K562 (cell line): Measurements from ENCODE around the gene PRRT1. TPM values are rescaled to one million over a fixed set of nuclear protein-coding genes. Genes with fewer than 3 reads are reported as not detected.
"Not testable (repeated sequence)": the region's sequence is repeated elsewhere in the genome, so short reads cannot be mapped to it uniquely, and the experiment has no call there.

Experiments
- ATAC-seq: fragments of 200-7000 bp; cut with Tn5 transposase; 3 replicates; pipeline ENCODE4 v1.9.1; 2020; ENCODE audit warnings: moderate library complexity
- BruUV-seq: library from RNA; stranded (reverse); fragments of 400-500 nt; replicated peaks from 2 replicates; lab custom pipeline; 2021; lab: Mats Ljungman, UMichigan
- CTCF ChIA-PET: fragments of 300-600 bp; formaldehyde crosslinking; extraction: SDS; loops from one replicate; lab custom pipeline; 2021; ENCODE audit warnings: low intra/inter-chr PET ratio; lab: Yijun Ruan, JAX
- POLR2A ChIA-PET: fragments of 300-600, 350-650 bp; sonication (Branson Sonifier 250); formaldehyde crosslinking; extraction: SDS; loops from one replicate; lab custom pipeline; 2021; ENCODE audit warnings: antibody characterized with exemption, inconsistent platforms; lab: Yijun Ruan, JAX
- DNase-seq, 4 experiments: peaks; one replicate each; pipeline versions ENCODE4 v3.0.0 to v3.0.0-alpha.2; 2011 to 2018; ENCODE audit warnings: low spot score in 3 of 4, mixed read lengths in 3 of 4; ENCODE audit errors: extremely low read depth in 1 of 4
- FAIRE-seq: peaks from 2 replicates; lab custom pipeline; 2011; peaks lifted over from hg19 to GRCh38; lab: Jason Lieb, UNC
- H2AFZ ChIP-seq: 2 replicates; pipeline ENCODE4 v1.6.0; 2011; ENCODE audit warnings: low read depth, low read length, control low read depth, inconsistent platforms
- H3K27ac ChIP-seq: fragments of 200-600 bp; 3 replicates; pipeline ENCODE4 v1.8.0; 2011; ENCODE audit warnings: low read depth, mild to moderate bottlenecking, control low read depth, inconsistent platforms, low read length, moderate library complexity, mixed read lengths; ENCODE audit errors: extremely low read depth
- H3K27me3 ChIP-seq, 2 experiments: fragments of 300-600 bp in 1 of 2; 2 replicates in 1 of 2; 3 replicates in 1 of 2; pipeline versions ENCODE4 v1.6.0 to v1.8.0; 2011; ENCODE audit warnings: inconsistent platforms in 2 of 2, low read length in 2 of 2, mild to moderate bottlenecking in 1 of 2, mixed read lengths in 1 of 2, moderate library complexity in 1 of 2; ENCODE audit not compliant: control insufficient read depth in 2 of 2, insufficient read depth in 2 of 2
- H3K36me3 ChIP-seq: fragments of 300-600 bp; 3 replicates; pipeline ENCODE4 v1.8.0; 2011; ENCODE audit warnings: mild to moderate bottlenecking, low read length, inconsistent platforms; ENCODE audit not compliant: control insufficient read depth, insufficient read depth
- H3K4me1 ChIP-seq, 2 experiments: fragments of 200-600 bp in 1 of 2; replicated peaks in 1 of 2; 2 replicates in 1 of 2; 3 replicates in 1 of 2; pipeline versions ENCODE4 v1.5.1 to v1.8.0; 2011; ENCODE audit warnings: inconsistent platforms in 2 of 2, low read length in 2 of 2, mild to moderate bottlenecking in 1 of 2, mixed read lengths in 1 of 2, moderate library complexity in 1 of 2; ENCODE audit not compliant: control insufficient read depth in 2 of 2, insufficient read depth in 2 of 2
- H3K4me2 ChIP-seq: 2 replicates; pipeline ENCODE4 v1.6.1; 2011; ENCODE audit warnings: low read length, control low read depth, inconsistent platforms, mixed read lengths; ENCODE audit not compliant: insufficient read depth
- H3K4me3 ChIP-seq: fragments of 200-600 bp; sonication (generic), shearing (Covaris generic); 2 replicates; pipeline ENCODE4 v1.5.1; 2016; ENCODE audit warnings: control low read depth, inconsistent platforms
- H3K79me2 ChIP-seq: fragments of 200-600 bp; 3 replicates; pipeline ENCODE4 v1.8.0; 2011; ENCODE audit warnings: low read length, inconsistent platforms; ENCODE audit not compliant: control insufficient read depth, insufficient read depth
- H3K9ac ChIP-seq, 2 experiments: 2 replicates each; pipeline versions ENCODE4 v1.6.0 to v1.6.1; 2011; ENCODE audit warnings: low read depth in 2 of 2, low read length in 2 of 2, control low read depth in 1 of 2, inconsistent platforms in 1 of 2, mild to moderate bottlenecking in 1 of 2, mixed read lengths in 1 of 2; ENCODE audit not compliant: insufficient read depth in 1 of 2
- H3K9me1 ChIP-seq: one replicate; pipeline ENCODE4 v1.6.0; 2011; ENCODE audit warnings: inconsistent platforms, mild to moderate bottlenecking, low read length, moderate library complexity; ENCODE audit not compliant: control insufficient read depth, insufficient read depth
- H3K9me3 ChIP-seq: replicated peaks from 2 replicates; pipeline ENCODE4 v1.5.1; 2011; ENCODE audit warnings: low read depth, low read length, inconsistent platforms; ENCODE audit not compliant: control insufficient read depth, insufficient read depth
- H4K20me1 ChIP-seq: replicated peaks from 2 replicates; pipeline ENCODE4 v1.6.1; 2011; ENCODE audit warnings: low read length, inconsistent platforms, mixed read lengths; ENCODE audit not compliant: control insufficient read depth, insufficient read depth
- ARID1B ChIP-seq: fragments of 450-650 bp; IDR thresholded peaks from 2 replicates; pipeline ENCODE4 v1.6.1; 2016; ENCODE audit warnings: antibody characterized with exemption, mild to moderate bottlenecking, inconsistent platforms
- CXXC5 ChIP-seq: fragments of 250-450 bp; sonication (Bioruptor Pico); IDR thresholded peaks from 2 replicates; pipeline ENCODE4 v1.8.0; 2022; ENCODE audit warnings: inconsistent platforms, mild to moderate bottlenecking, moderate library complexity
- DNMT1 ChIP-seq: fragments of 450-650 bp; IDR thresholded peaks from 2 replicates; pipeline ENCODE4 v1.6.1; 2016; ENCODE audit warnings: antibody characterized with exemption, mild to moderate bottlenecking
- FOS ChIP-seq: IDR thresholded peaks from 3 replicates; pipeline ENCODE4 v1.6.1; 2011; ENCODE audit not compliant: insufficient read length; ENCODE audit errors: extremely low read depth
- FOXK2 ChIP-seq, 2 experiments: fragments of 450-650 bp; IDR thresholded peaks in 1 of 2; conservative IDR thresholded peaks in 1 of 2; 2 replicates each; pipeline ENCODE4 v1.6.1; 2016; ENCODE audit warnings: low read depth in 2 of 2, mild to moderate bottlenecking in 1 of 2
- KLF13 ChIP-seq: fragments of 450-650 bp; IDR thresholded peaks from 2 replicates; pipeline ENCODE4 v1.6.1; 2016; ENCODE audit warnings: missing genetic modification characterization, low read depth, mild to moderate bottlenecking, missing compliant biosample characterization, moderate library complexity, borderline replicate concordance
- MAZ ChIP-seq, 2 experiments: fragments of 450-650 bp in 1 of 2; sonication (generic) in 1 of 2; formaldehyde crosslinking; IDR thresholded peaks in 1 of 2; conservative IDR thresholded peaks in 1 of 2; 2 replicates each; pipeline versions ENCODE4 v1.4.0 to v1.5.0; 2020; ENCODE audit warnings: mild to moderate bottlenecking in 1 of 2, missing genetic modification reagents in 1 of 2
- MED1 ChIP-seq: sonication (generic); formaldehyde crosslinking; IDR thresholded peaks from 2 replicates; pipeline ENCODE4 v1.8.1; 2023; ENCODE audit warnings: missing genetic modification reagents, borderline replicate concordance
- POLR2G ChIP-seq: fragments of 200-400 bp; formaldehyde crosslinking; IDR thresholded peaks from 2 replicates; pipeline ENCODE4 v1.6.1; 2017; ENCODE audit warnings: low read depth, mild to moderate bottlenecking, antibody characterized with exemption, low read length, moderate library complexity
- RBFOX2 ChIP-seq: fragments of 200-400 bp; formaldehyde crosslinking; IDR thresholded peaks from 2 replicates; pipeline ENCODE4 v1.6.1; 2017; ENCODE audit warnings: low read depth, mild to moderate bottlenecking, low read length, moderate library complexity
- TBL1XR1 ChIP-seq, 2 experiments: IDR thresholded peaks; 2 replicates each; pipeline ENCODE4 v1.6.1; 2012; ENCODE audit warnings: improper control_type of control experiment in 2 of 2, low read length in 2 of 2, mild to moderate bottlenecking in 1 of 2
- ZNF263 ChIP-seq: sonication (generic); formaldehyde crosslinking; IDR thresholded peaks from 2 replicates; pipeline ENCODE4 v1.8.0; 2022; ENCODE audit warnings: mild to moderate bottlenecking, missing genetic modification reagents, borderline replicate concordance
- ZNF445 ChIP-seq: fragments of 250-450 bp; sonication (Bioruptor Pico); IDR thresholded peaks from 2 replicates; pipeline ENCODE4 v1.4.0; 2020; ENCODE audit warnings: low read depth, mild to moderate bottlenecking, moderate library complexity
- ZNF785 ChIP-seq: fragments of 250-450 bp; sonication (Bioruptor Pico); IDR thresholded peaks from 2 replicates; pipeline ENCODE4 v1.4.0; 2020; ENCODE audit warnings: mild to moderate bottlenecking
- WGBS: fragments of 100-300 bp; shearing (Covaris generic); methylation state at CpG from one replicate; pipeline ENCODE4 v1.1.6; 2016; ENCODE audit warnings: low coverage, mixed read lengths; ENCODE audit not compliant: insufficient coverage; ENCODE audit errors: missing lambda C conversion rate; 5-methylcytosine and 5-hydroxymethylcytosine counted together
- in situ Hi-C: fragments of 300-500 bp; cut with MboI; formaldehyde crosslinking; loops from 4 replicates; pipeline ENCODE4 v1.15.0; 2018; ENCODE audit warnings: inconsistent platforms, mixed read lengths
- intact Hi-C: fragments of 100-400 bp; cut with micrococcal nuclease; formaldehyde crosslinking; loops from 2 replicates; pipeline ENCODE4 v1.14.2; 2022
- polyA plus RNA-seq, 8 experiments: library from polyadenylated mRNA; depleted of rRNA in 4 of 8; stranded (reverse) in 5 of 8; unstranded in 3 of 8; fragments of >200 nt; fragmentation: Nextera tagmentation in 2 of 8; fragmentation: Illumina TruSeq in 1 of 8; extraction: Ambion mirVana in 2 of 8; extraction: Trizol in 1 of 8; gene quantifications; 2 replicates each; pipeline versions ENCODE4 v1.2.1 to v1.2.3, GENCODE V29; 2011 to 2014; ENCODE audit warnings: inconsistent platforms in 1 of 8, missing spikeins in 1 of 8
- total RNA-seq, 7 experiments: library from RNA; depleted of rRNA in 6 of 7; stranded (reverse); fragments of >200 nt in 6 of 7; fragmentation: Illumina TruSeq in 2 of 7; extraction: Trizol in 2 of 7; gene quantifications; 2 replicates each; pipeline versions ENCODE4 v1.2.1 to v1.2.3, GENCODE V29; 2011 to 2021; ENCODE audit warnings: low replicate concordance in 1 of 7
- TF ChIP-seq, protein P1 (sequence below): sonication (generic); formaldehyde crosslinking; IDR thresholded peaks from 2 replicates; pipeline ENCODE4 v1.9.0; 2022; ENCODE audit warnings: mild to moderate bottlenecking, missing genetic modification reagents
- TF ChIP-seq, protein P2 (sequence below), 3 experiments: IDR thresholded peaks in 2 of 3; conservative IDR thresholded peaks in 1 of 3; 2 replicates each; pipeline ENCODE4 v1.5.1; 2011 to 2012; ENCODE audit warnings: low read length in 3 of 3, mild to moderate bottlenecking in 3 of 3, control low read depth in 2 of 3, improper control_type of control experiment in 1 of 3, inconsistent platforms in 1 of 3, low read depth in 1 of 3, mixed read lengths in 1 of 3, moderate library complexity in 1 of 3; ENCODE audit not compliant: insufficient read depth in 2 of 3

Gene PRRT1
- total and polyA plus RNA-seq, 9 of the 15 experiments (the other 6 are each of a cell fraction or from before 2014, with no cell fraction given), result 0.14 to 3.5 (median 0.41) TPM

DNA sequence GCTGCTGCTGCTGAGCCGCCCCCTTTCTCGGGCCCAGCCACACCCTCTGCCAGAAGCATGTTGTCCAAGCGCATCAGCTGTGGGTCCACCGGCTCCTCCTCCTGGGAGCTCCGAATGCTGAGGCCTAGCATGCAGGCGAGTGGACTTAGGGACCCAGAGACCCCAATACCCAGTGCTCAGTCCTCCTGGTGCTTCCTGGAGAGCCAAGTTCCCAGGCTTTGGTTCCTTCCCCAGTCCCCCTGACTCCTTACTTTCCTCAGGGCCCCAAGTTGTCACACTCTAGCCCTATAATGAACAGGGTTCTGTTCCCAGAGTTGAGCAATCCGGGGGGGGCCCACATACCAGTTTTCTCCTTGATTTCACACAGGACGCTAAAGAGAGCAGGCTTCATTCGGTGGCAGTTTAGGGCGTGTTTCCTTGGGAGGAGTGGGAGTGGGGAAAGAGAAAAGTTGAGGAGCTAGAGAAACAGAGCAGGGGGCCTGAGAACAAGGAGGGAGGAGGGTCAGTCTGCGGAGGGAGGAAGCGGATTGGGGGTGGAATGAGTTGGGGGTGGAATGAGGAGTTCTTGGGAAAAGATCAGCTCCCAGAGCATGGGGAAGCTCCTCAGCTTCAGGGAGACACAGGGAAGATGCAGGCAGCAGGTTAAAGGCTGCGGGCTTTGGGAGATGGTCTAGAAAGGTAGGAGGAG lies 36.8 kb upstream of the PRRT1 start (continued):
- TF ChIP-seq DNMT1 (no peak), KLF13 (tag) (peak; percentile 68; the same call in 1 of the 2 replicates), FOS (no peak), ZNF445 (no peak), FOXK2 (conservative IDR thresholded peaks at IDR 0.05 in 1 of 2, IDR thresholded peaks at IDR 0.05 in 1 of 2; ENCODE audit: low read depth in 2 of 2) (0 out of 4 replicates have a peak, but pooled peaks of 1 of the 2 experiments have one; percentile 12), TBL1XR1 (IDR thresholded peaks at IDR 0.05; ENCODE audit: low read length in 2 of 2) (no peak), ZNF785 (CRISPR knock-in tag) (no peak), ARID1B (0 out of 2 replicates have a peak, but pooled peaks have one; percentile 20)

DNA sequence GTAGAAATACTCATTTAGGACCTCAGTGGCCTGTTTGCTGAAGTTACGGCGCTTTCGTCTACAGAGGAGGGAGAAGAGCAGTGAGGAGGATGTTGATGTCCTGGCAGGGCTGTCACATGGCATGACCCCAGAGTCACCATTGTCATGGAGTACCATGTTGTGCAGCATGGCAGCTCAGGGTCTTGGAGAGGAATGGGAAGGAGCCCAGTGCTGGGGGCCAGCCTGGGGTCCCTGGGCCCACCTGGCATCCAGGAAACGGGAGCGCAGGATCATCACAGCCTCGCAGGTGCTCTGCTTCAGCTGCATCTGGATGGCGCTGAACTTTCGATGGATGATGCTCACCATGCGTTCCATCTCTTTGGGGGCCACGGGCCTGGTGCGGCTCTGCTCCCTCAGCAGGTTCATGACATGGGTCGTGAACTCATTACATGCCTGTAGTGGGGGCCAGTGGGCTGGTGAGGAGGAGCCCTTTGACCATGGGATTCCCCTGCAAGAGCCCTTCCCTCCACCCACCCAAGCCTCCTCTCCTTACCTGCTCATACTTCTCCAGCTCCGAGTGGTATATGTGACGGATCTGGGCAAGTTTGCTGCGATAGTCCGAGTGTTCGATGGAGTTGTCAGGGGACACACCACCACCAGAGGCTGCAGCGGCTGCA lies 36.1 kb upstream of the PRRT1 start:
- H4K20me1 ChIP-seq, BruUV-seq, H3K9me1 ChIP-seq, H3K9me3 ChIP-seq, in situ Hi-C loops, CTCF ChIA-PET, intact Hi-C loops, FAIRE-seq, H3K27ac ChIP-seq, H3K27me3 ChIP-seq, ATAC-seq, H2AFZ ChIP-seq: not testable (repeated sequence)
- Histone ChIP-seq H3K4me2 (peak overlapping the region; percentile 90), H3K79me2 (peaks cover 65% of the 10 kb centered on the region), H3K4me1 (peaks cover 61 to 76% of the 10 kb centered on the region in 2 experiments), H3K9ac (peak overlapping the region; percentile 89 to 95; a peak in 3 of 4 replicates), H3K36me3 (peaks cover 49% of the 10 kb centered on the region; the same call in 2 of the 3 replicates), H3K4me3 (peak overlapping the region; percentile 79; the same call in 1 of the 2 replicates)
- 72% methylated on average over 15 of the region's 18 CpGs for WGBS
- peak in 1 of 4 experiments; percentile 19 for DNase-seq
- TF ChIP-seq, protein P1, sequence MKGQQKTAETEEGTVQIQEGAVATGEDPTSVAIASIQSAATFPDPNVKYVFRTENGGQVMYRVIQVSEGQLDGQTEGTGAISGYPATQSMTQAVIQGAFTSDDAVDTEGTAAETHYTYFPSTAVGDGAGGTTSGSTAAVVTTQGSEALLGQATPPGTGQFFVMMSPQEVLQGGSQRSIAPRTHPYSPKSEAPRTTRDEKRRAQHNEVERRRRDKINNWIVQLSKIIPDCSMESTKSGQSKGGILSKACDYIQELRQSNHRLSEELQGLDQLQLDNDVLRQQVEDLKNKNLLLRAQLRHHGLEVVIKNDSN, result 0 out of 2 replicates have a peak, but pooled peaks have one; percentile 18
- TF ChIP-seq ZNF263 (0 out of 2 replicates have a peak, but pooled peaks have one; percentile 28), MAZ (CRISPR knock-in tag; conservative IDR thresholded peaks at IDR 0.05 in 1 of 2, IDR thresholded peaks at IDR 0.05 in 1 of 2) (0 out of 4 replicates have a peak, but pooled peaks of 1 of the 2 experiments have one; percentile 3), MED1 (0 out of 2 replicates have a peak, but pooled peaks have one; percentile 73), CXXC5 (0 out of 2 replicates have a peak, but pooled peaks have one; percentile 3), RBFOX2 (peak; percentile 62), POLR2G (peak; percentile 63)
- TF ChIP-seq, protein P2, sequence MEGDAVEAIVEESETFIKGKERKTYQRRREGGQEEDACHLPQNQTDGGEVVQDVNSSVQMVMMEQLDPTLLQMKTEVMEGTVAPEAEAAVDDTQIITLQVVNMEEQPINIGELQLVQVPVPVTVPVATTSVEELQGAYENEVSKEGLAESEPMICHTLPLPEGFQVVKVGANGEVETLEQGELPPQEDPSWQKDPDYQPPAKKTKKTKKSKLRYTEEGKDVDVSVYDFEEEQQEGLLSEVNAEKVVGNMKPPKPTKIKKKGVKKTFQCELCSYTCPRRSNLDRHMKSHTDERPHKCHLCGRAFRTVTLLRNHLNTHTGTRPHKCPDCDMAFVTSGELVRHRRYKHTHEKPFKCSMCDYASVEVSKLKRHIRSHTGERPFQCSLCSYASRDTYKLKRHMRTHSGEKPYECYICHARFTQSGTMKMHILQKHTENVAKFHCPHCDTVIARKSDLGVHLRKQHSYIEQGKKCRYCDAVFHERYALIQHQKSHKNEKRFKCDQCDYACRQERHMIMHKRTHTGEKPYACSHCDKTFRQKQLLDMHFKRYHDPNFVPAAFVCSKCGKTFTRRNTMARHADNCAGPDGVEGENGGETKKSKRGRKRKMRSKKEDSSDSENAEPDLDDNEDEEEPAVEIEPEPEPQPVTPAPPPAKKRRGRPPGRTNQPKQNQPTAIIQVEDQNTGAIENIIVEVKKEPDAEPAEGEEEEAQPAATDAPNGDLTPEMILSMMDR (IDR thresholded peaks at IDR 0.05 in 2 of 3, conservative IDR thresholded peaks at IDR 0.05 in 1 of 3; ENCODE audit: insufficient read depth in 2 of 3, low read depth in 1 of 3, low read length in 3 of 3), result 0 out of 6 replicates have a peak, but pooled peaks of 1 of the 3 experiments have one; percentile 13
- POLR2A ChIA-PET, result interaction anchor here (0.5 to 1.5 kb wide), 8 partner anchors 8 to 100 kb away, joined by 3 to 5 read pairs (median 3); partner anchors contain the start of gene ATF6B
